CD4-positive, alpha-beta T cell treated with Interleukin-12 subunit alpha and Interleukin-12 subunit beta, for 1 hour (primary cell): ENCODE results near the gene ACHE.
"Not testable (repeated sequence)": the region's sequence is repeated elsewhere in the genome, so short reads cannot be mapped to it uniquely, and the experiment has no call there.

Experiments used
- DNase-seq: peaks from one replicate; pipeline ENCODE4 v3.0.0-alpha.2; 2020

ACHE gene

DNA sequence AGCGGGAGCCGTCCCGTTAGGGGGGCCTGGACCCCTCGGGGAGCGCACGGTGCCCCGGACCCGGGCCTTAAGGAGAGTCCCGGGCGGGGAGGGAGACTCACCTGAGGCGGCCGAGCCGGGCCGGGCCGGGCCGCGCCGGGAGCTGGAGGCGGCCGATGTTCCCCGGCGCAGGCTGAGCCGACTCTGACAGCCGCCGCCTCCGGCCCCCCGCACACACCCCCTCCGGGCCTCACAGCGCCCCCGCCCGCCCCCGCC is at the start of gene ACHE:
Gene ACHE (minus strand): TSS at position 188 of the 255 bp plus-strand sequence. CDS start 1,656 bp downstream, outside the sequence.
- DNase-seq: no peak

- DNase-seq: no peak
Measured at GRCh38 chr7:100944138-100944537, 48.5 kb upstream of the ACHE start.

- no peak for DNase-seq
Measured at GRCh38 chr7:100943693-100944092, 48.0 kb upstream of the ACHE start.

GRCh38 chr7:100942045-100942774 is 46.5 kb upstream of the ACHE start:
- DNase-seq: no peak

DNA sequence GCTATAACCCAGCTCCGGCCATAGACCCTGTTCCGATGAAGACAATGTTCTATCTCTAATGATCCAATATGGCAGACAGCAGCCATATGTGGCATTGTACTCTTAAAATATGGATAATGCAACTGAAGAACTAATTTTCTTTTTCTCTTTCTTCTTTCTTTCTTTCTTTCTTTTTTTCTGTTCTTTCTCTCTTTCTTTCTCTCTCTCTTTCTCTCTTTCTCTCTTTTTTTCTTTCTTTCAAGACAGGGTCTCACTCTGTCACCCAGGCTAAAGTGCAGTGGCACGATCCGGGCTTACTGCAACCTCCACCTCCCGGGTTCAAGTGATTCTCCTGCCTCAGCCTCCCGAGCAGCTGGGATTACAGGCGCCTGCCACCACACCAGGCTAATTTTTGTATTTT is 40.5 kb upstream of the ACHE start:
- not testable (repeated sequence) for DNase-seq

- DNase-seq: not testable (repeated sequence)
Measured at GRCh38 chr7:100935381-100935780, 39.7 kb upstream of the ACHE start.

DNA sequence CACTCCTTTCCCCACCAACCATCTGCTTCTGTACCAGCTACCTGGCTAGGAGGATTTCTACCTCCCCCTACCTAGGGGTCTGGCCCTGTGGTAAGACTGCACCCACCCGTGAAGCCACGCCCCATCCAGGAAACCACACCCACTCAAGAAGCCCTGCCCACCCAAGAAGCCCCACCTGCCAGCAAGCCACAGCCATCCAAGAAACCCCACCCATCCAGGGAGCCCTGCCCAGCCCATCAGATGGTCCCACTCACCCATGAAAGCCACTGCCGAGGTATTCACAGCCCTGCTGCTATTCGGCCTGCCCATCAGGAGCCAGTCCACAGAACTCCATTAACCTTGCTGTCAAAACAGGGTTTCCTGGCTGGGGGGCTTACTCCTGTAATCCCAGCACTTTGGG is 38.0 kb upstream of the ACHE start:
- no peak for DNase-seq

DNA sequence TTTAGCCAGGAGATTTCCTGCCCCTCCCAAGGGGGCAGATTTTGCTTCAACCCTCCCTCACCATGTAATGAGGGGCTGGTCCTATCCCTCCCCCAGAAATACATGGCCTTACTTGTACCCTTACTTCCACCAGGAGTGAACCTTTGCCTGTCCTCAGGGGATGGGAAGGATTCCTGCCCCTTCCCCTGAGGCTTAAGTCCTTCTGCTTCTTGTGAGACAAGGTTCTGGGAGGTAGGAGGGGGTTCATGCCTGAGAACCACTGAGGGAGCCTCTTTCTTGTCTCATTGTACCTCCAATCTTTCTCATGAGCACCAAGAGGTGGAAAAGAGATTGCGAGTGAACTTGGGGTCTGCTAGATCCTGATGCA is 34.1 kb upstream of the ACHE start:
- no peak for DNase-seq

DNA sequence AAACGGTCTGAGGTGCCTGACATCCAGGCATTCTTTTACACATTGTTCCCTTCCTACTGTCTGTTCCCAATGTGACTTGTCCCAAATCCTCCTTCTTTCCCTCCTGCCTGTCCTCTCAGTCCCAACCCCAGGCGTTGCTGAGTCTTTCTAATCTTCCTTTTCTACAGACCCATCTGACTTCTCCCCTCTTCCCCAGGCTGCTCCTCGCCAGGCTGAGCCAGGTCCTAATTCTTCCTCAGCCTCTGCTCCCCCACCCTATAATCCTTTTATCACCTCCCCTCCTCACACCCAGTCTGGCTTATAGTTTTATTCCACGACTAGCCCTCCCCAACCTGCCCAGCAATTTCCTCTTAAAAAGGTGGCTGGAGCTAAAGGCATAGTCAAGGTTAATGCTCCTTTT is 27.9 kb upstream of the ACHE start:
- DNase-seq: not testable (repeated sequence)

DNA sequence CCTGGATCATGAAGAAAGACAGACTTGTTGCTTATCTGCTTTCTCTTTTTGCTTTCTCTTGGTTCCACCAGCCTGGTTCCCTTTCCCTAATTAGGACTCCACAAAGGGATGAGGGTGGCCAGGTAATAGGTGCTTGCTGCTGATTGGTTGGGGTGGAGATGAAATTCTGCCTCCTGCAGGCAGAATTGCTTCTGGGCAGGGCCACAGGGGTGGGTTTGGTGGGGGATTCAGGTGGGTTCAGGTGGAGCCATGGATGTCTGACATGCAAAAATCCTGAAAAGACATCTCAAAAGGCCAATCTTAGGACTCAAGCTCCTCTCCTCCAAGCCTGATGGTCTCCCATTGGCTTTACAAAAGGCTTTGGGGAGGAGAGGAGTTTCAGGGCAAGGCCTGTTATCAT is 25.4 kb upstream of the ACHE start:
- no peak for DNase-seq

DNA sequence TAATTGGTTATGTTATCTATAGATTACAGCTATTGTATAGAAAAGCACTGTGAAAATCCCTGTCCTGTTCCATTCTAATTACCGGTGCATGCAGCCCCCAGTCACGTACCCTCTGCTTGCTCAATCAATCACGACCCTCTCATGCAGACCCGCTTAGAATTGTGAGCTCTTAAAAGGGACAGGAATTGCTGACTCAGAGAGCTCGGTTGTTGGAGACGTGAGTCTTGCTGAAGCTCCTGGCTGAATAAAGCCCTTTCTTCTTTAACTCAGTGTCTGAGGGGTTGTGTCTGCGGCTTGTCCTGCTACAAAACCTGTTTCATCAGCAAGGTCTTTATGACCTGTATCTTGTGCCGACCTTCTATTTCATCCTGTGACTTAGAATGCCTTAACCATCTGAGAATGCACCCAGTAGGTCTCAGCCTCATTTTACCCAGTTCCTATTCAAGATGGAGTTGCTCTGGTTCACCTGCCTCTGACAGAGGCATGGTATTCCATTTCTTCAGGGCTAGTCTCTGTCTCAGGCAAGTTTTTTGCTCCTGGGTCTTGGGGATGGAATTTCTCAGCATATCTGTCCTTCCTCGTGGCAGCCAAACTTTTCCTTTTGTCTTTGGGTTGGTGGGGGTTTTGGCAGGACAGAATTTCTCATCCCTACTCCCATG is 24.2 kb upstream of the ACHE start:
- not testable (repeated sequence) for DNase-seq

DNA sequence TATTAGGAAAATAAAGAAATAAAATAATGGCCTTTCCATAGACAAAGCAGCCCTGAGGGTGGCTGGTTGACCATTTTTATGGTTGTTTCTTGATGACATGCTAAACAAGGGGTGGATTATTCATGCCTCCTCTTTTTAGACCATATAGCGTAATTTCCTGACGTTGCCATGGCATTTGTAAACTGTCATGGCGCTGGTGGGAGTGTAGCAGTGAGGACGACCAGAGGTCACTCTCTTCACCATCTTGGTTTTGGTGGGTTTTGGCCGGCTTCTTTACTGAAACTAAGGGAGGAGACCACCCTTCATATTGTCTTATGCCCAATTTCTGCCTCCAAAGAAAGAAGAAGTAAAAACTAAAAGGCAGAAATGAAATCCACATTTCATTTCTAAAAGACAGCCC is 23.6 kb upstream of the ACHE start:
- DNase-seq: not testable (repeated sequence)

- no peak for DNase-seq
Measured at GRCh38 chr7:100914879-100915447, 19.3 kb upstream of the ACHE start.

DNA sequence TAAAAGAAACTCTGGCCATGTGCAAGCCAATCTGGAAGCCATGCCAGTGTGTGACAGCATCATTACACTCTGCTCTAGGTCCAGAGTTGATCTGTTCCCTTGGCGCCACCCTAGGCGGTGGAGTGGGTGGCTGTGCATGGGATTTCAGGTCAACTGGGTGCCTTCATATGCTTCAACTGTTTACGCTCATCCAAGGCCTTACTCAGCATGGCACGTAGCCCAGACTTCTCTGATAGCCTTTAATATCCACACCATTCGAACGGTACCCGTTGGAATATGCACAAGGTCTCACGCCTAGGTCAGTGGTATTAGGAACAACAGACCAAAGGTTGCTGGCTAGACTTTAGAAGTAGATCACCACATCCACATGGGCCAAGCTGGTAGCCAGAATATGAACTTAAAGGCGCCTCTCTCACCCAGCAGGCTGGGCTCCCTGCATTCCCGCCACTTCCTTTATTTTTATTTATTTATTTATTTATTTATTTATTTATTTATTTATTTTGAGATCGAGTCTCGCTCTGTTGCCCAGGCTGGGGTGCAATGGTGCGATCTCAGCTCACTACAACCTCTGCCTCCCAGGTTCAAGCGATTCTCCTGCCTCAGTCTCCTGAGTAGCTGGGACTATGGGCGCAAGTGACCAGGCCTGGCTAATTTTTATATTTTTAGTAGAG is 18.7 kb upstream of the ACHE start:
- no peak for DNase-seq

- DNase-seq: no peak
Measured at GRCh38 chr7:100911484-100911883, 15.8 kb upstream of the ACHE start.

DNA sequence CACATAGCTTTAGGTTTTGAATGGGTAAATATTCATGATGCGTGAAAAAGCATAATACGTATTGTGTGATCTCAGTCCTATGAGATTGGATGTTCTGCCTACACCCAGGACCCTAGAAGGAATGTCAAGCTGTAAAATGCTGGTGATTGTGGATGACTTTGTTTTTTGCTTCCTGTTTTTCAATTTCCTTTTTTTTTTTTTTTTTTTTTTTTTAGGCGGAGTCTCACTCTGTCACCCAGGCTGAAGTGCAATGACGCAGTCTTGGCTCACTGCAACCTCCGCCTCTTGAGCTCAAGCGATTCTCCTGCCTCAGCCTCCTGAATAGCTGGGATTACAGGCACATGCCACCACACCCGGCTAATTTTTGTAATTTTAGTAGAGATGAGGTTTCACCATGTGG is 14.8 kb upstream of the ACHE start:
- not testable (repeated sequence) for DNase-seq

- DNase-seq: no peak
Measured at GRCh38 chr7:100908512-100908911, 12.8 kb upstream of the ACHE start.

DNA sequence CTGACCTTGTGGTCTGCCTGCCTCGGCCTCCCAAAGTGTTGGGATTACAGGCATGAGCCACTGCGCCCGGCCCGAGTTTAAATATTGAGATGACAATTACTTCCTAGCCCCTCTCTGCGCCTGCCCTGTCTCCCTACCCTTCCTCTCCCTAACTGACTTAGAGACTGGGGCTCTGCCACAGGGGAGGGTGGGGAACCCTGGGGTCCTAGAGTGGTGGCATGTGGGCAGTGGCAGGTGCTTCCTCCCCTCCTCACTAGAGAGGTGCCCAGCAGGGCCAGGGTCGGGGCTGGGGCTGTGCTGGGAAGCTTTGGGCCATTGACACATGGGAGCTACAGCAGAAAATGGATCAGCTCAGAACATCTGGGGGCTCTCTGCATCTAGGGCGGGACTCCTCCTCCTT is 7.0 kb upstream of the ACHE start:
- no peak for DNase-seq

DNA sequence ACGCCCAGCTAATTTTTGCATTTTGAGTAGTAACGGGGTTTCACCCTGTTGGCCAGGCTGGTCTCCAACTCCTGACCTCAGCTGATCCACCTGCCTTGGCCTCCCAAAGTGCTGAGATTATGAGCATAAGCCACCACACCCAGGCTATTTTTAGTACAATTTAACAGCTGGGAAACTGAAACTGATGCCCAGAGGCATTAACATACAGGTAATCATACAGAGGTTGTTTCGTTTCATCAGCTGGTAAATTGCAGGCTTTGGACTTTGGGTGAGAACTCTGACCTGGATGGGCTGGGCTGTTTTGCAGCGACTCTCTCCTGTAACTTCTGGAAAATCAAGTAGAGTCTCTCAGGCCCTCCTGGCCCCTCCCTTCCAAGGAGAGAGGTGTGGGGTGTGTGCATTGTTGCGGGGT is 6.2 kb upstream of the ACHE start:
- DNase-seq: no peak

DNA sequence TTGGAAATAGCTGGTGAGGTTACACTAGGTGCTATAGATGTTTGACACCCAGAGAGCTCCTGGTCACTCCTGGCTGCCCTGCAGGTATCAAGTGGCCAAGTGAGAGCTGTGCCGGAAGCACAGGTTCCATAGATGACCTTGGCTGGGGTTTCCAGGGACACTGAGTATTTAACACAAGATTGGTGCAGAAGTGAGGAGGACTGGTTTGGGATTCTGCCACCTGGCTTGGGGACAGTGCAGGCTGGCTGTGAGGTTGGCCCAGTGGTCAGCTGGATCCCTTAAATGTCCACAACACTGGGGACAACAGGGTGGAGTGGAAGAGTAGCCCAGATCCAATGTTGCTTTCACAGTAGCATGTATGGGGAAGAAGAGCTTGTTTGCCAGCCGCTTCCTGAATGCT is 5.3 kb upstream of the ACHE start:
- no peak for DNase-seq

- no peak for DNase-seq
Measured at GRCh38 chr7:100899432-100899831, 3.7 kb upstream of the ACHE start.

DNA sequence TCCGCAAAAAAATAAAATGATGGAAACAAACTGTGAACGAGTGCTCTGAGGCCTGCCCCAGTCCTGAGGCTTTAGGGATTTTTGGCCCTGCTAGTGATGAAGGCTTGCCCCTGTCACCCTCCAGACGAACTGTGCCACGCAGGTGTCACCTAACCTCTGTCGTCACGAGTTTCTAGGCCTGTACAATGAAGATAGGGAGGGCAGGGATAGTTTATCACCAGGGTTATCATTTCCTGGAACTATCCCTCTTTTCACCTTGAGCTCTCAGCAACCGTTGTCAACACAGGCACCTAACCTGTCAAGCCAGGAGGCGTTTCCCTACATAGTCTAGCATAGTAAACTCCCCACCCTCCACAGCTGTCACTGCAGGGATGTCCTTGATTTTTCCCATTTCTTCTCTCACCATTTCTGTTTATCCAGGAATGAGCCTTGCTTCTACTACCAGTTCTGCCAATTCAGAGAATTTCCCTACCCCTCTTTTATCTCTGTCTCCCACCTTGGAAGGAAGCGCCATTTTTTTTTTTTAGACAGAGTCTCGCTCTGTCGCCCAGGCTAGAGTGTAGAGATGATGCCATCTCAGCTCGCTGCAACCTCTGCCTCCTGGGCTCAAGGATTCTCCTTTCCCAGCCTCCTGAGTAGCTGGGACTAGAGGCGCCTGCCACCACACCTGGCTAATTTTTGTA is 2.2 kb upstream of the ACHE start:
- no peak for DNase-seq
